HepG2 (cell line): Measurements from ENCODE around the gene SP6. TPM values are rescaled to one million over a fixed set of nuclear protein-coding genes. Genes with fewer than 3 reads are reported as not detected.

Experiments
- ATAC-seq: fragments of 200-7000 bp; cut with Tn5 transposase; 3 replicates; pipeline ENCODE4 v1.9.1; 2020; ENCODE audit warnings: mild to moderate bottlenecking, moderate library complexity
- BruUV-seq: library from RNA; stranded (reverse); fragments of 400-500 nt; replicated peaks from 2 replicates; lab custom pipeline; 2021; lab: Mats Ljungman, UMichigan
- CTCF ChIA-PET: fragments of 300-600 bp; formaldehyde crosslinking; extraction: SDS; loops from one replicate; lab custom pipeline; 2021; ENCODE audit warnings: low total read pairs, inconsistent platforms, low intra/inter-chr PET ratio; lab: Yijun Ruan, JAX
- POLR2A ChIA-PET: fragments of 350-600 bp; sonication (Branson Sonifier 250); formaldehyde crosslinking; loops from one replicate; lab custom pipeline; 2020; ENCODE audit warnings: antibody characterized with exemption, inconsistent platforms; lab: Yijun Ruan, JAX
- DNase-seq: peaks from one replicate; pipeline ENCODE4 v3.0.0-alpha.2; 2015; ENCODE audit warnings: low spot score
- FAIRE-seq: peaks from 3 replicates; lab custom pipeline; 2011; peaks lifted over from hg19 to GRCh38; lab: Jason Lieb, UNC
- H2AFZ ChIP-seq: one replicate; pipeline ENCODE4 v1.6.1; 2011; ENCODE audit warnings: low read length, inconsistent platforms
- H3K27ac ChIP-seq: fragments of 300-600 bp; 3 replicates; pipeline ENCODE4 v1.8.0; 2011; ENCODE audit warnings: mixed run types, mild to moderate bottlenecking, mixed read lengths, low read length, inconsistent platforms; ENCODE audit not compliant: insufficient read depth; ENCODE audit errors: extremely low read length
- H3K27me3 ChIP-seq, 2 experiments: fragments of 200-600 bp in 1 of 2; 2 replicates in 1 of 2; 3 replicates in 1 of 2; pipeline versions ENCODE4 v1.6.0 to v1.8.0; 2011; ENCODE audit warnings: low read length in 2 of 2, mild to moderate bottlenecking in 2 of 2, moderate library complexity in 2 of 2, inconsistent platforms in 1 of 2; ENCODE audit not compliant: insufficient read depth in 2 of 2, control insufficient read depth in 1 of 2
- H3K36me3 ChIP-seq, 2 experiments: fragments of 200-600 bp in 1 of 2; replicated peaks in 1 of 2; 2 replicates in 1 of 2; 3 replicates in 1 of 2; pipeline versions ENCODE4 v1.5.1 to v1.8.0; 2011; ENCODE audit warnings: low read length in 2 of 2, inconsistent platforms in 1 of 2; ENCODE audit not compliant: insufficient read depth in 2 of 2, control insufficient read depth in 1 of 2
- H3K4me1 ChIP-seq: 2 replicates; pipeline ENCODE4 v1.5.1; 2012; ENCODE audit warnings: low read length, inconsistent platforms; ENCODE audit not compliant: insufficient read depth
- H3K4me2 ChIP-seq: 2 replicates; pipeline ENCODE4 v1.6.0; 2011; ENCODE audit warnings: low read depth, low read length, inconsistent platforms
- H3K4me3 ChIP-seq, 3 experiments: fragments of 200-600 bp in 1 of 3; sonication (generic), shearing (Covaris generic) in 1 of 3; replicated peaks in 1 of 3; 2 replicates each; pipeline ENCODE4 v1.5.1; 2011 to 2016; ENCODE audit warnings: low read length in 3 of 3, inconsistent platforms in 2 of 3, low read depth in 2 of 3, mild to moderate bottlenecking in 2 of 3, control low read depth in 1 of 3, mixed read lengths in 1 of 3; ENCODE audit not compliant: insufficient read depth in 1 of 3
- H3K79me2 ChIP-seq: one replicate; pipeline ENCODE4 v1.6.1; 2011; ENCODE audit warnings: low read length, inconsistent platforms; ENCODE audit not compliant: insufficient read depth
- H3K9ac ChIP-seq: 2 replicates; pipeline ENCODE4 v1.6.0; 2011; ENCODE audit warnings: mild to moderate bottlenecking, low read depth, low read length, inconsistent platforms; ENCODE audit not compliant: insufficient read depth
- H3K9me3 ChIP-seq: 2 replicates; pipeline ENCODE4 v1.5.1; 2012; ENCODE audit warnings: mild to moderate bottlenecking, low read length
- H4K20me1 ChIP-seq: 2 replicates; pipeline ENCODE4 v1.6.0; 2011; ENCODE audit warnings: inconsistent platforms, mild to moderate bottlenecking, low read length, moderate library complexity; ENCODE audit not compliant: insufficient read depth
- EEA1 ChIP-seq: sonication (generic); formaldehyde crosslinking; IDR thresholded peaks from 2 replicates; pipeline ENCODE4 v1.5.1; 2020; ENCODE audit warnings: mild to moderate bottlenecking, missing genetic modification reagents, borderline replicate concordance
- FOXC1 ChIP-seq: sonication (generic); formaldehyde crosslinking; IDR thresholded peaks from 2 replicates; pipeline ENCODE4 v1.8.0; 2022; ENCODE audit warnings: mild to moderate bottlenecking, missing genetic modification reagents, borderline replicate concordance
- MTF2 ChIP-seq: sonication (generic); formaldehyde crosslinking; IDR thresholded peaks from 2 replicates; pipeline ENCODE4 v1.5.0; 2020; ENCODE audit warnings: missing genetic modification reagents, borderline replicate concordance
- NCOA1 ChIP-seq: sonication (generic); formaldehyde crosslinking; IDR thresholded peaks from 2 replicates; pipeline ENCODE4 v1.9.0; 2021; ENCODE audit warnings: missing genetic modification reagents
- POLR2A ChIP-seq, 2 experiments: IDR thresholded peaks; 2 replicates each; pipeline ENCODE4 v1.6.1; 2011; ENCODE audit warnings: low read depth in 2 of 2, low read length in 2 of 2, mild to moderate bottlenecking in 1 of 2, moderate library complexity in 1 of 2; ENCODE audit not compliant: insufficient read depth in 1 of 2
- ZC3H4 ChIP-seq: sonication (generic); formaldehyde crosslinking; IDR thresholded peaks from 2 replicates; pipeline ENCODE4 v1.4.0; 2020; ENCODE audit warnings: missing genetic modification reagents, borderline replicate concordance
- ZMYM4 ChIP-seq: sonication (generic); formaldehyde crosslinking; IDR thresholded peaks from 2 replicates; pipeline ENCODE4 v1.8.1; 2023; ENCODE audit warnings: mild to moderate bottlenecking, missing genetic modification reagents
- ZNF101 ChIP-seq: sonication (generic); formaldehyde crosslinking; IDR thresholded peaks from 2 replicates; pipeline ENCODE4 v1.4.0; 2020; ENCODE audit warnings: mild to moderate bottlenecking, low read depth, missing genetic modification reagents, borderline replicate concordance
- ZNF724P ChIP-seq: sonication (generic); formaldehyde crosslinking; IDR thresholded peaks from 2 replicates; pipeline ENCODE4 v1.8.0; 2022; ENCODE audit warnings: missing genetic modification reagents, borderline replicate concordance
- ZNF816 ChIP-seq: sonication (generic); formaldehyde crosslinking; IDR thresholded peaks from 2 replicates; pipeline ENCODE4 v1.8.0; 2022; ENCODE audit warnings: missing genetic modification reagents, mild to moderate bottlenecking, borderline replicate concordance
- WGBS: methylation state at CpG from one replicate; pipeline ENCODE4 v1.1.6; 2017; ENCODE audit warnings: low lambda C conversion rate; 5-methylcytosine and 5-hydroxymethylcytosine counted together
- in situ Hi-C: cut with HindIII; loops from 2 replicates; pipeline ENCODE4 v1.10.0; 2017; ENCODE audit warnings: low pct_unique_long_range_greater_than_20kb; ENCODE audit not compliant: extremely low pct_ligation_motif_present
- intact Hi-C: fragments of 100-400 bp; cut with micrococcal nuclease; formaldehyde crosslinking; loops from one replicate; pipeline ENCODE4 v1.10.0; 2022; ENCODE audit not compliant: unreplicated experiment
- polyA plus RNA-seq, 8 experiments: library from polyadenylated mRNA; depleted of rRNA in 3 of 8; stranded (reverse) in 7 of 8; unstranded in 1 of 8; fragments of >200 nt; fragmentation: Illumina TruSeq in 4 of 8; extraction: Trizol in 4 of 8; gene quantifications; 2 replicates each; pipeline versions ENCODE4 v1.2.1 to v1.2.3, GENCODE V29; 2011 to 2016; ENCODE audit warnings: low read depth in 4 of 8, missing spikeins in 1 of 8, mixed read lengths in 1 of 8; ENCODE audit not compliant: insufficient read depth in 1 of 8
- total RNA-seq, 5 experiments: library from RNA; depleted of rRNA; stranded (reverse); fragments of >200 nt; fragmentation: Illumina TruSeq; extraction: Trizol; gene quantifications; 2 replicates each; pipeline ENCODE4 v1.2.3, GENCODE V29; 2016; ENCODE audit warnings: low read depth in 1 of 5
- TF ChIP-seq, protein P1 (sequence below): sonication (generic); formaldehyde crosslinking; IDR thresholded peaks from 2 replicates; pipeline ENCODE4 v1.4.0; 2020; ENCODE audit warnings: mild to moderate bottlenecking, missing genetic modification reagents
- TF ChIP-seq, protein P2 (sequence below): sonication (generic); formaldehyde crosslinking; IDR thresholded peaks from 2 replicates; pipeline ENCODE4 v1.5.0; 2020; ENCODE audit warnings: missing genetic modification reagents
- TF ChIP-seq, protein P3 (sequence below): sonication (generic); formaldehyde crosslinking; IDR thresholded peaks from 2 replicates; pipeline ENCODE4 v1.8.0; 2022; ENCODE audit warnings: mild to moderate bottlenecking, missing genetic modification reagents, moderate library complexity

SP6 gene
- total and polyA plus RNA-seq, 2 of the 13 experiments (the other 11 are each of a cell fraction or from before 2014, with no cell fraction given) = 0.07 TPM

GRCh38 chr17:47894498-47895346, 43.8 kb upstream of the SP6 start:
- no peak for FAIRE-seq
- no peaks in the 10 kb centered on the region for H4K20me1 ChIP-seq
- TF ChIP-seq ZNF724P (0 out of 2 replicates have a peak, but pooled peaks have one; percentile 6), ZC3H4 (CRISPR knock-in tag) (peak; percentile 18; the same call in 1 of the 2 replicates), NCOA1 (CRISPR knock-in tag) (0 out of 2 replicates have a peak, but pooled peaks have one; percentile 50), EEA1 (CRISPR knock-in tag) (no peak), FOXC1 (CRISPR knock-in tag) (0 out of 2 replicates have a peak, but pooled peaks have one; percentile 68), ZMYM4 (CRISPR knock-in tag) (0 out of 2 replicates have a peak, but pooled peaks have one; percentile 18), ZNF816 (CRISPR knock-in tag) (0 out of 2 replicates have a peak, but pooled peaks have one; percentile 25), POLR2A (IDR thresholded peaks at IDR 0.05; ENCODE audit: insufficient read depth in 1 of 2, low read depth in 2 of 2, low read length in 2 of 2) (no peak), ZNF101 (CRISPR knock-in tag) (0 out of 2 replicates have a peak, but pooled peaks have one; percentile 9), MTF2 (CRISPR knock-in tag) (peak; percentile 83; the same call in 1 of the 2 replicates)
- TF ChIP-seq, protein P1, sequence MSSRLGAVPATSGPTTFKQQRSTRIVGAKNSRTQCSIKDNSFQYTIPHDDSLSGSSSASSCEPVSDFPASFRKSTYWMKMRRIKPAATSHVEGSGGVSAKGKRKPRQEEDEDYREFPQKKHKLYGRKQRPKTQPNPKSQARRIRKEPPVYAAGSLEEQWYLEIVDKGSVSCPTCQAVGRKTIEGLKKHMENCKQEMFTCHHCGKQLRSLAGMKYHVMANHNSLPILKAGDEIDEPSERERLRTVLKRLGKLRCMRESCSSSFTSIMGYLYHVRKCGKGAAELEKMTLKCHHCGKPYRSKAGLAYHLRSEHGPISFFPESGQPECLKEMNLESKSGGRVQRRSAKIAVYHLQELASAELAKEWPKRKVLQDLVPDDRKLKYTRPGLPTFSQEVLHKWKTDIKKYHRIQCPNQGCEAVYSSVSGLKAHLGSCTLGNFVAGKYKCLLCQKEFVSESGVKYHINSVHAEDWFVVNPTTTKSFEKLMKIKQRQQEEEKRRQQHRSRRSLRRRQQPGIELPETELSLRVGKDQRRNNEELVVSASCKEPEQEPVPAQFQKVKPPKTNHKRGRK (CRISPR knock-in tag) = 0 out of 2 replicates have a peak, but pooled peaks have one; percentile 39
- TF ChIP-seq, protein P2, sequence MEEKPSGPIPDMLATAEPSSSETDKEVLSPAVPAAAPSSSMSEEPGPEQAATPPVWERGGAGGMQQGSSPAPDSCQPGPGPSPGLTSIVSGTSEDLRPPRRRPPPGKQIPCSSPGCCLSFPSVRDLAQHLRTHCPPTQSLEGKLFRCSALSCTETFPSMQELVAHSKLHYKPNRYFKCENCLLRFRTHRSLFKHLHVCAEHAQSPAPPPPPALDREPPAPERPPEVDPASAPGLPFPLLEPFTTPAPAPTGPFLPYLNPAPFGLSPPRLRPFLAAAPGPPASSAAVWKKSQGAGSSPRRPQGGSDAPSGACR (CRISPR knock-in tag) = peak; percentile 88; the same call in 1 of the 2 replicates
- TF ChIP-seq, protein P3, sequence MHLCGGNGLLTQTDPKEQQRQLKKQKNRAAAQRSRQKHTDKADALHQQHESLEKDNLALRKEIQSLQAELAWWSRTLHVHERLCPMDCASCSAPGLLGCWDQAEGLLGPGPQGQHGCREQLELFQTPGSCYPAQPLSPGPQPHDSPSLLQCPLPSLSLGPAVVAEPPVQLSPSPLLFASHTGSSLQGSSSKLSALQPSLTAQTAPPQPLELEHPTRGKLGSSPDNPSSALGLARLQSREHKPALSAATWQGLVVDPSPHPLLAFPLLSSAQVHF (CRISPR knock-in tag) = no peak
- BruUV-seq = no TSS peak
- in situ Hi-C loops = loop anchor here (5.0 kb wide), 1 partner anchor 52 kb away; the partner anchor contains the start of gene SCRN2
- no peaks in the 10 kb centered on the region; a peak in 1 of 5 replicates for H3K27me3 ChIP-seq
- H2AFZ ChIP-seq = no peak overlapping the region
- ChIA-PET CTCF (no interaction called here), POLR2A (interaction anchor here (0.8 to 3.0 kb wide), 29 partner anchors 9 to 206 kb away, joined by 3 to 56 read pairs (median 11); partner anchors contain the start of genes CBX1, CDK5RAP3, LRRC46 and MRPL10)
- H3K4me3 ChIP-seq = peak overlapping the region; percentile 79 to 90 (median 83)
- peak overlapping the region; percentile 93 for H3K9ac ChIP-seq
- intact Hi-C loops = loop anchor here (1.0 to 5.0 kb wide), 4 partner anchors 53 to 128 kb away; partner anchors contain the start of gene SCRN2
- DNase-seq = no peak
- H3K79me2 ChIP-seq = peaks cover 24% of the 10 kb centered on the region
- peak overlapping the region; percentile 75 for H3K27ac ChIP-seq
- peak overlapping the region; percentile 70 for H3K4me2 ChIP-seq
- whole genome bisulfite sequencing = 47% methylated on average over 11 of the region's 11 CpGs
- no peaks in the 10 kb centered on the region for H3K9me3 ChIP-seq
- no peak for ATAC-seq
- H3K36me3 ChIP-seq = peaks cover 0 to 3% of the 10 kb centered on the region in 2 experiments; a peak in 1 of 5 replicates
- H3K4me1 ChIP-seq = peaks cover 29% of the 10 kb centered on the region
